Colonic mucosa (tissue), 4 donors: Measurements from ENCODE around the gene TPBGL. TPM values are rescaled to one million over a fixed set of nuclear protein-coding genes. Genes with fewer than 3 reads are reported as not detected.

Experiments used
- DNase-seq: peaks from one replicate; pipeline ENCODE4 v3.0.0-alpha.2; 2020
- H3K27ac ChIP-seq: fragments of 200-600 bp; one replicate; pipeline ENCODE4 v1.8.0; 2021
- H3K27me3 ChIP-seq: fragments of 200-600 bp; one replicate; pipeline ENCODE4 v1.8.0; 2021
- H3K36me3 ChIP-seq: fragments of 200-600 bp; one replicate; pipeline ENCODE4 v1.8.0; 2021
- H3K4me1 ChIP-seq: fragments of 200-600 bp; one replicate; pipeline ENCODE4 v1.8.0; 2021; ENCODE audit warnings: mild to moderate bottlenecking
- H3K4me3 ChIP-seq: fragments of 200-600 bp; one replicate; pipeline ENCODE4 v1.8.0; 2021
- H3K9ac ChIP-seq, 2 donors: one replicate each; pipeline ENCODE4 v1.7.0; 2013; ENCODE audit warnings: control low read depth in 2 of 2, low read depth in 2 of 2, low read length in 2 of 2
- H3K9me3 ChIP-seq: fragments of 200-600 bp; one replicate; pipeline ENCODE4 v1.8.0; 2021
- CTCF ChIP-seq: fragments of 200-600 bp; IDR thresholded peaks from one replicate; pipeline ENCODE4 v1.8.0; 2022; ENCODE audit warnings: antibody characterized with exemption, mild to moderate bottlenecking
- intact Hi-C: fragments of 100-400 bp; cut with DNase I; formaldehyde crosslinking; loops from one replicate; pipeline ENCODE4 v1.14.1; 2022
- total RNA-seq, 2 donors: library from RNA; stranded (reverse); fragmentation: NEBNext Ultra II Directional in 1 of 2; extraction: Animal tissue kit (Norgen Biotek cat#: 25700) in 1 of 2; gene quantifications; one replicate each; pipeline ENCODE4 v1.2.1, GENCODE V29; 2021
- donor health status: healthy.
- donor health status: DM: no; HTN: no; CAD: no.
- donor health status: DM: no; HTN: no; CAD: no.

Gene TPBGL
- total RNA-seq, 2 donors from 2014 or later = 0.11 to 0.15 TPM

GRCh38 chr11:75238595-75239440 lies 1.8 kb upstream of the TPBGL start:
- intact Hi-C loops = no loop called here
- Histone ChIP-seq H3K4me1 (peaks cover 6% of the 10 kb centered on the region), H3K9ac (no peak overlapping the region), H3K27ac (no peak overlapping the region), H3K4me3 (no peak overlapping the region), H3K36me3 (no peaks in the 10 kb centered on the region), H3K27me3 (peaks cover 25% of the 10 kb centered on the region), H3K9me3 (no peaks in the 10 kb centered on the region)
- no peak for DNase-seq
- TF ChIP-seq CTCF = no peak

GRCh38 chr11:75239531-75240290 lies 863 bp upstream of the TPBGL start:
- Histone ChIP-seq H3K9me3 (no peaks in the 10 kb centered on the region), H3K9ac (no peak overlapping the region), H3K4me1 (peaks cover 6% of the 10 kb centered on the region), H3K27me3 (peaks cover 28% of the 10 kb centered on the region), H3K27ac (no peak overlapping the region), H3K4me3 (no peak overlapping the region), H3K36me3 (no peaks in the 10 kb centered on the region)
- no peak for TF ChIP-seq CTCF
- intact Hi-C loops = loop anchor here (2.0 kb wide), 1 partner anchor 99 kb away; no protein-coding TSS in a partner anchor
- no peak for DNase-seq

GRCh38 chr11:75241036-75241905 lies 697 bp downstream of the TPBGL start:
- peak; percentile 86 for DNase-seq
- Histone ChIP-seq H3K4me1 (peaks cover 6% of the 10 kb centered on the region), H3K27ac (no peak overlapping the region), H3K36me3 (no peaks in the 10 kb centered on the region), H3K9ac (peak overlapping the region in 1 of 2 donors; percentile 76), H3K9me3 (no peaks in the 10 kb centered on the region), H3K4me3 (peak overlapping the region; percentile 34), H3K27me3 (peaks cover 28% of the 10 kb centered on the region)
- peak; percentile 58 for TF ChIP-seq CTCF
- intact Hi-C loops = loop anchor here (2.0 kb wide), 1 partner anchor 100 kb away; no protein-coding TSS in a partner anchor

GRCh38 chr11:75241906-75242644 lies 1.5 kb downstream of the TPBGL start:
- peak overlapping the region; percentile 34 for H3K4me3 ChIP-seq
- intact Hi-C loops = loop anchor here (2.0 kb wide), 1 partner anchor 101 kb away; no protein-coding TSS in a partner anchor
- no peaks in the 10 kb centered on the region for H3K9me3 ChIP-seq
- no peak overlapping the region for H3K27ac ChIP-seq
- H3K9ac ChIP-seq = no peak overlapping the region
- H3K36me3 ChIP-seq = no peaks in the 10 kb centered on the region
- no peak for TF ChIP-seq CTCF
- no peak for DNase-seq
- peaks cover 6% of the 10 kb centered on the region for H3K4me1 ChIP-seq
- peaks cover 28% of the 10 kb centered on the region for H3K27me3 ChIP-seq
